AG08396 (cell line): ENCODE results near the gene TOP1.
A peak's percentile ranks its signal among the peaks of the same experiment; 100 is the strongest.
"Not testable (repeated sequence)": the region's sequence is repeated elsewhere in the genome, so short reads cannot be mapped to it uniquely, and the experiment has no call there.

Experiments used
- DNase-seq: peaks from one replicate; pipeline ENCODE4 v3.0.0; 2012; ENCODE audit warnings: low spot score, mixed read lengths

The TOP1 gene

GRCh38 chr20:41028359-41029149, at the start of gene TOP1:
TOP1 (plus strand) TSS chr20:41028822; CDS start chr20:41029068, 246 bp downstream.
- peak; percentile 99 for DNase-seq

DNA sequence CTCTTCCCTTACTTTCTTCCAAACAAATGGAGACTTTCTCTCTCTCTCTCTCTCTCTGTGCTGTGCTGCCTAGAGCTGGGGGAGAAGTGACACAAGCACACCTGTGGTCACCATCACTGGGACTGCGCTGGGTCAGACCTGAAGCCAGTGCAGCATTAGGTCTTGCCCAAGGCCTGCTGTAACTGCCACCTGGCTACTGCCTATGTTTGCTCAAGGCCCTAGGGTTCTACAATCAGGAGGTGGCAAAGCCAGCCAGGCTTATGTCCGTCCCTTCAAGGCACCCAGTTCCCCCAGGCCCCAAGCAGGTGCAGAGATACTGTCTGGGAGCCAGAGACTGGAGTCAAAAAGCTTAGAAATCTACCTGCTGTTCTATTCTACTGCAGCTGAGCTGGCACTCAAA, 49.4 kb upstream of the TOP1 start:
- DNase-seq, result no peak

- no peak for DNase-seq
These were observed 48.4 kb upstream of the TOP1 start for GRCh38 chr20:40980106-40980827.

GRCh38 chr20:40980828-40981310, 47.8 kb upstream of the TOP1 start:
- DNase-seq, result no peak

- DNase-seq, result no peak
These were observed 46.0 kb upstream of the TOP1 start for GRCh38 chr20:40982415-40983145.

- no peak for DNase-seq
These were observed 44.7 kb upstream of the TOP1 start for GRCh38 chr20:40983898-40984297.

DNA sequence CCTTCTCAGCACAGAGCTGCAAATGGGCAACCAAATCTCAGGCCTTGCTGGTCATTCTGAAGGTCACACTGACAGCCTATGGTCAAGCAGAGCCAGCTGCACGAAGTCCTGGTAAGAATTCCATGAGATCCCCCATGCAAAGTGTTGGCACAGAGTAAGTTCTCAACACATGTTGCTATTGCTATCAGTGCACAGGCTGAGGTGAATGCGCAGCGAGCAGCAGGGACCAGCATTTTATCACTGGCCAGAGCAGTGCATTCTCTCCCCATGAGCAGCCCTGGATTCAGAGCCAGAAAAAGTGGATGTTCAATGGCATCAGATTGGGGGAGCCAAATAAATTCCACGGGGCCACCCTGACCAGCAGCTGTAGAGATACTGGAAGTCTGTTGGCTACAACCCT, 44.1 kb upstream of the TOP1 start:
- DNase-seq, result no peak

DNA sequence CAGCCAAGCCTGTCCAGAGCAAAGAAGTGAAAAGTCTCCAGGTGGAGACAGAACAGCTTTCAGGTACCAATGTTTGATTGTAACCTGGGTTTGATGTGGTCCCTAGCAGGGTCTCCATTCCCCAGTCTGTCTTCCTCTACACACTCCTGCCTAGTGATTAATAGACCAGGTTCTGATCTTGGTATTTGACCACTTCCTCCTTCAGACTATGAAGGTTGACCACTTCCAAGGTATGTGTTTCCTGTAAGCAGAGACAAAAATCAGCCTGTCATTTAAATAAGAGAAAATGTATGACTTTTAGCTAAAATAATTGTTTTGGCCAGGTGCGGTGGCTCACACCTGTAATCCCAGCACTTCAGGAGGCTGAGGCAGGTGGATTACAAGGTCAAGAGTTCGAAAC, 41.8 kb upstream of the TOP1 start:
- no peak for DNase-seq

DNA sequence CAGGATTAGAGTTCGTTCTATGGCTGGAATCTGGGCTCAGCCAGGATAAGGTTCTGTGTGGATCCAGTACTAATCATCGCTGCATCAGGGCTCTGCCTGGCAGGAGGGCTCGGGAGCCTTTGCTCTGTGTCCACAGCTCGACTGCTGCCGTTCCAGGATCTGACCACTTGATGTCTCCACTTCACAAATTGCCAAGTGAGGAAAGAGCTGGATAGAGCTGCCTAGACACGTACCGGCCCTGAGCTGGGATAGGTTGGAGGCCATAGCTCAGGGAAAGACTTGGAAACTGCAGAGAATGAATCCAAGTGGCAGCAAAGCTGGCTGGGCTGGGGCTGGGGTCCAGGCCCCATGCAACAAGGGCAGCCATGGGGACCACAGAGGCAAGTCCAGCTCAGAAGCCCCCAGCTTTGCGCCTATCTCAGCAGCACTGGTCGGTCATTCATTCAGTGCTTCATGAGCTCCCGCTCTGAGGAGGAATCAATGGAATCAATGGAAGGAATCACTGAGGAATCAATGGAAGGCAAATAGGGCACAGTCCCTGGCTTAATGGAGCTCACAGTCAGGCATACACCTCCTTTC, 38.0 kb upstream of the TOP1 start:
- peak; percentile 86 for DNase-seq

DNA sequence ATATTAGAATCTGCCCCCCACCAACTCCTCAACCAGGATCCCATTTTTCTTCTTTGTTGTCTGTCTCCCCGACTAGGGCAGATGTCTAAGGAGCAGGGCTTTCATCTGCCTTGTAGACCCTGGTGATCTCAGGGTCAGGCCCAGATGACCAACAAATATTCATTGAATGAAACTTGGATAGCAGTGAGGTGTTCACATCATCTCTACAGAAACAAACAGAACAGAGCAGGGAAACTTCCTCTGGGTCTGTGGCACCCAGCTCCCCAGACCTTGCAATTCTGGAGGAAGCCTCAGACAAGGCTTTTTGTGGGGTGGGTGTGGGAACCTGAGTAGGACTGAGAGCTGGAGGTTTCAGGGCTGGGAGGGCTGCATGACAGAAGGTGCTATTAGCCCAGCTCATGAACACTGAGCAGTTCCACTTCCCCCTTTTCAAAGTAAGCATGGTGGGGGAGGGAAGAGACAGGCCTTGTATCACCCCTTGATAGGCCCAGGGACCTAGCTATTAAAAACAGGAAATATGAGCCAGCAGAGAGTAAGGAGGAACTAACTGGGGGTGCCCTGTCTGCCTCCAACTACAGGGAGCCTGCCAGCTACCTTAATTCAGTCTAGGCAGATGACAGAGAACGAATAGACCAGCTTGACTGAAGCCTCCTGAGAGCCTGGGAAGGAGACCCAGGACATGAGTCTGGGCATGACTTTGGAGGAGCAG, 37.3 kb upstream of the TOP1 start:
- no peak for DNase-seq

GRCh38 chr20:40992349-40993113, 36.1 kb upstream of the TOP1 start:
- DNase-seq, result no peak

GRCh38 chr20:40993794-40994540, 34.7 kb upstream of the TOP1 start:
- DNase-seq, result no peak

DNA sequence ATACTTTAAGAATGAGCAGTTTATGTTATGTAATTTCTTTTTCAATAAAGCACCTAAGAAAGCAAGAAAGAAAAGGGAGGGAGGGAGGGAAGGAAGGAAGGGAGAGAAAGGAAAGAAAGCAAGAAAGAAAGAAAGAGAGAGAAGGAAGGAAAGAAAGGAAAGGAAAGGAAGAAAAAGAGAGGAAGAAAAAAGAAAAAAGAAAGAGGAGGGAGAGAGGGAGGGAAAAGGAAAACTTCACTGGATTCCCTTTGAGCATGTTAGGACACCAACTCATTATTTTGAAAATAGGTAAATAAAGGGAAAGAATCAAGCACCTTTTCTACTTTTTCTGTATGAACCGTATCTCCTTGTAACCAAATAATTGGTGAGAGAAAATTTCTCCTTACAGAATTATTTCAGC, 32.3 kb upstream of the TOP1 start:
- no peak for DNase-seq

DNA sequence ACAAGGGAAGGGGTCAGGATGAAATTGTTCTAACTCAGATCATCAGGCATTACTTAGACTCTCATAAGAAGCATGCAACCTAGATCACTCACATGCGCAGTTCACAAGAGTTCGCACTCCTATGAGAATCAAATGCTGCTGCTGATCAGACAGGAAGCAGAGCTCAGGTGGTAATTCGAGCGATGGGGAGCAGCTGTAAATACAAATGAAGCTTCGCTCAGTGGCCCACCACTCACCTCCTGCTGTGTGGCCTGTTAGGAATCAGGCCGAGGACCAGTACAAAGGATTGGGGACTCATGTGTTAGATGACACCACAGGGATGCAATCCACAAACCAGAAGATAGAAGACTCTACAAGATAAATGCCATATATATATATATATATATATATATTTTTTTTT, 31.5 kb upstream of the TOP1 start:
- no peak for DNase-seq

DNA sequence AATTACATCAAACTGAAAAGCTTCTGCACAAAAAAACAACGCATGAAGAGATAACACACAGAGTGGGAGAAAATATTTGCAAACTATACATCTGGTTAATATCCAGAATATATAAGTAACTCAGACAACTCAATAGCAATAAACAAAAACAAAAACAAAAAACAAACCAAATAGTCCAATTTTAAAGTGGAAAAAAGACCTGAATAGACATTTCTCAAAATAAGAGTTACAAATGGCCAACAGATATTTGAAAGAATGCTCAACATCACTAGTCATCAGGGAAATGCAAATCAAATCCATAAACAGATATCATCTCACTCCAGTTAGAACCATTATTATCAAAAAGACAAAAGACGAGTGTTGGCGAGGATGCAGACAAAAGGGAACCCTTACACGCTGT, 28.8 kb upstream of the TOP1 start:
- DNase-seq, result no peak

DNA sequence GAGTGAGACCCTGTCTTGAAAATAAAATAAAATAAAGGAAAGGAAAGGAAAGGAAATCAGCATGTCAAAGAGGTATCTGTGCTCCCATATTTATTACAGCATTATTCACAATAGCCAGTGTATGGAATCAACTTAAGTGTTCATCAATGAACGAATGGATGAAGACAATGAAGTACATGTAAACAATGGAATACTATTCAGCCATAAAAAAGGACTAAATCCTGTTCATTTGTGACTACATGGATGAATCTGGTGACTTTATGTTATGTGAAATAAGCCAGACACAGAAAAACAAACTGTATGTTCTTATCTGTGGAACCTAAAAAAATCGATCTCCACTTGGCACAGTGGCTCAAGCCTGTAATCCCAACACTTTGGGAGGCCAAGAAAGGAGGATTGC, 28.0 kb upstream of the TOP1 start:
- DNase-seq, result no peak

GRCh38 chr20:41001497-41001896, 27.1 kb upstream of the TOP1 start:
- no peak for DNase-seq

DNA sequence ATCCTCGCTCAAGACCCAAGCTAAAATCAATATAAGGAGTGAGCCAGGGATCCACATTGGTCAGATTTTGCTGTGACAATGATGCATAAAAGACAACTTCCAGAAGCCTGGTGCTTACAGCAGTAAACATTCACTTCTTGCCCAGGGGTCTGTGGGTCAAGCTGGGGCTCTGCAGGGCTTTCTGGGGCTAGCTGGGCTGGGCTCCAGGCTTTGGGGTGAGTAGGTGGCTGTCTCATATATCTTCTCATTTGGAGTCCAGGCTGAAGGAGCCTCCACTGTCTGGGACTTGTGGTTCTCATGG, 25.8 kb upstream of the TOP1 start:
- DNase-seq, result no peak

- DNase-seq, result peak; percentile 74
These were observed 25.3 kb upstream of the TOP1 start for GRCh38 chr20:41003143-41003935.

DNA sequence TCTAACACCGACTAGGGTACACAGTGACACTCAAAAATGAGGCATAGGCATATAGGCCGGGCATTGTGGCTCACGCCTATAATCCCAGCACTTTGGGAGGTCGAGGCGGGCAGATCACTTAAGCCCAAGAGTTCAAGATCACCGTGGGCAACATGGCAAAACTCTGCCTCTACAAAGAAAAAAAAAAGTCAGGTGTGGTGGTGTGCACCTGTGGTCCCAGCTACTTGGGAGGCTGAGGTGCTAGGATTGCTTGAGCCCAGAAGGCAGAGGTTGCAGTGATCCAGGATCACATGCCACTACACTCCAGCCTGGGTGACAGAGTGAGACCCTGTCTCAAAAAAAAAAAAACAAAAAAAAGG, 24.7 kb upstream of the TOP1 start:
- DNase-seq, result not testable (repeated sequence)
